H7 (cell line): ENCODE measurements around the gene GNB2. TPM values are rescaled to one million over a fixed set of nuclear protein-coding genes. Genes with fewer than 3 reads are reported as not detected.
A peak's percentile ranks its signal among the peaks of the same experiment; 100 is the strongest.
"Not testable (repeated sequence)": the region's sequence is repeated elsewhere in the genome, so short reads cannot be mapped to it uniquely, and the experiment has no call there.

Experiments
- DNase-seq: peaks from one replicate; pipeline ENCODE4 v3.0.0; 2012
- H3K27me3 ChIP-seq: 2 replicates; pipeline ENCODE4 v1.6.0; 2011; ENCODE audit warnings: mild to moderate bottlenecking, low read length; ENCODE audit not compliant: control insufficient read depth, insufficient read depth
- H3K36me3 ChIP-seq: replicated peaks from 2 replicates; pipeline ENCODE4 v1.5.1; 2011; ENCODE audit warnings: low read length; ENCODE audit not compliant: control insufficient read depth, insufficient read depth
- H3K4me3 ChIP-seq: 2 replicates; pipeline ENCODE4 v1.5.1; 2011; ENCODE audit warnings: low read depth, mild to moderate bottlenecking, control low read depth, low read length, moderate library complexity; ENCODE audit not compliant: insufficient read depth
- total RNA-seq: library from RNA; depleted of rRNA; stranded (reverse); fragments of >200 nt; shearing (Covaris generic); gene quantifications from 2 replicates; pipeline ENCODE4 v1.2.3, GENCODE V29; 2014

GNB2 gene
- total RNA-seq, 1 experiment from 2014 or later, result 122 TPM

GRCh38 chr7:100642534-100642907, 31.0 kb upstream of the GNB2 start:
- H3K27me3 ChIP-seq, result no peaks in the 10 kb centered on the region
- H3K36me3 ChIP-seq, result no peaks in the 10 kb centered on the region
- peak; percentile 96 for DNase-seq
- H3K4me3 ChIP-seq, result no peak overlapping the region

GRCh38 chr7:100649826-100650565, 23.5 kb upstream of the GNB2 start:
- DNase-seq, result no peak
- H3K27me3 ChIP-seq, result peaks cover 5% of the 10 kb centered on the region
- no peaks in the 10 kb centered on the region for H3K36me3 ChIP-seq
- no peak overlapping the region for H3K4me3 ChIP-seq

- H3K27me3 ChIP-seq, result peaks cover 25% of the 10 kb centered on the region
- H3K36me3 ChIP-seq, result no peaks in the 10 kb centered on the region
- H3K4me3 ChIP-seq, result no peak overlapping the region
- peak; percentile 64 for DNase-seq
These were observed 18.4 kb upstream of the GNB2 start for GRCh38 chr7:100654908-100655831.

GRCh38 chr7:100655908-100656674, 17.4 kb upstream of the GNB2 start, which contains the start of gene ACTL6B:
TSS of gene ACTL6B (minus strand) at chr7:100656448. CDS start at chr7:100656354, 94 bp downstream.
- Histone ChIP-seq H3K4me3 (peak within 1 kb of the TSS; percentile 24; the same call in 1 of the 2 replicates), H3K36me3 (no peaks in the 10 kb centered on the region), H3K27me3 (peaks cover 25% of the 10 kb centered on the region)
- peak; percentile 100 for DNase-seq

GRCh38 chr7:100662194-100662776, 11.3 kb upstream of the GNB2 start:
- H3K4me3 ChIP-seq, DNase-seq, H3K36me3 ChIP-seq, H3K27me3 ChIP-seq: not testable (repeated sequence)

- DNase-seq, result no peak
- Histone ChIP-seq H3K27me3 (no peaks in the 10 kb centered on the region), H3K4me3 (no peak overlapping the region), H3K36me3 (no peaks in the 10 kb centered on the region)
These were observed 8.3 kb upstream of the GNB2 start for GRCh38 chr7:100665168-100665726.

- H3K27me3 ChIP-seq, result peaks cover 3% of the 10 kb centered on the region; the same call in 1 of the 2 replicates
- H3K4me3 ChIP-seq, result no peak overlapping the region
- no peaks in the 10 kb centered on the region for H3K36me3 ChIP-seq
- DNase-seq, result no peak
These were observed 6.0 kb upstream of the GNB2 start for GRCh38 chr7:100667331-100668068.

- peaks cover 5% of the 10 kb centered on the region for H3K27me3 ChIP-seq
- H3K4me3 ChIP-seq, result no peak overlapping the region
- no peaks in the 10 kb centered on the region for H3K36me3 ChIP-seq
These were observed 5.5 kb upstream of the GNB2 start for GRCh38 chr7:100668069-100668449.

GRCh38 chr7:100669106-100669505, 4.4 kb upstream of the GNB2 start:
- H3K36me3 ChIP-seq, DNase-seq, H3K4me3 ChIP-seq, H3K27me3 ChIP-seq: not testable (repeated sequence)

More at GRCh38 chr7:100668069-100668449, 5.5 kb upstream of the GNB2 start:
- DNase-seq, result no peak

GRCh38 chr7:100670074-100670473, 3.5 kb upstream of the GNB2 start:
- DNase-seq, result no peak
- Histone ChIP-seq H3K36me3 (no peaks in the 10 kb centered on the region), H3K27me3 (peaks cover 5% of the 10 kb centered on the region), H3K4me3 (no peak overlapping the region)

GRCh38 chr7:100671353-100672327, 1.9 kb upstream of the GNB2 start:
- H3K4me3 ChIP-seq, result no peak overlapping the region
- H3K27me3 ChIP-seq, result peaks cover 5% of the 10 kb centered on the region
- H3K36me3 ChIP-seq, result peaks cover under 1% of the 10 kb centered on the region; the same call in 1 of the 2 replicates
- no peak for DNase-seq

GRCh38 chr7:100673942-100674410, 436 bp downstream of the GNB2 start:
- H3K4me3 ChIP-seq, result peak overlapping the region; percentile 88
- H3K27me3 ChIP-seq, result peaks cover 5% of the 10 kb centered on the region
- peaks cover 10% of the 10 kb centered on the region for H3K36me3 ChIP-seq
- peak; percentile 80 for DNase-seq
